Keratinocyte (primary cell): ENCODE results near the gene MRGPRF. TPM values are rescaled to one million over a fixed set of nuclear protein-coding genes. Genes with fewer than 3 reads are reported as not detected.

Source experiments
- DNase-seq: peaks from one replicate; pipeline ENCODE4 v3.0.0-alpha.2; 2011; ENCODE audit warnings: low read depth, missing footprints, low spot score
- FAIRE-seq: peaks from 2 replicates; lab custom pipeline; 2011; peaks lifted over from hg19 to GRCh38; lab: Jason Lieb, UNC
- H2AFZ ChIP-seq: 2 replicates; pipeline ENCODE4 v1.6.0; 2012; ENCODE audit warnings: low read length, control low read depth, inconsistent platforms; ENCODE audit not compliant: control insufficient read depth
- H3K27ac ChIP-seq: 2 replicates; pipeline ENCODE4 v1.5.1; 2011; ENCODE audit warnings: low read length; ENCODE audit not compliant: control insufficient read depth, insufficient read depth
- H3K27me3 ChIP-seq: 3 replicates; pipeline ENCODE4 v1.6.0; 2011; ENCODE audit warnings: low read length; ENCODE audit not compliant: control insufficient read depth, insufficient read depth; ENCODE audit errors: extremely low read depth
- H3K36me3 ChIP-seq, 2 experiments: 2 replicates in 1 of 2; 3 replicates in 1 of 2; pipeline ENCODE4 v1.5.1; 2011; ENCODE audit warnings: low read length in 2 of 2, mild to moderate bottlenecking in 1 of 2; ENCODE audit not compliant: control insufficient read depth in 2 of 2, insufficient read depth in 2 of 2; ENCODE audit errors: extremely low read depth in 1 of 2
- H3K4me1 ChIP-seq: 3 replicates; pipeline ENCODE4 v1.5.1; 2011; ENCODE audit warnings: low read length; ENCODE audit not compliant: control insufficient read depth, insufficient read depth; ENCODE audit errors: extremely low read depth
- H3K4me2 ChIP-seq: 3 replicates; pipeline ENCODE4 v1.6.0; 2011; ENCODE audit warnings: low read depth, low read length; ENCODE audit not compliant: control insufficient read depth, insufficient read depth; ENCODE audit errors: extremely low read depth
- H3K4me3 ChIP-seq, 3 experiments: fragments of 200-600 bp in 1 of 3; sonication (generic) in 1 of 3; 2 replicates in 2 of 3; 3 replicates in 1 of 3; pipeline ENCODE4 v1.5.1; 2011 to 2016; ENCODE audit warnings: low read length in 3 of 3, mild to moderate bottlenecking in 3 of 3, control low read depth in 2 of 3, inconsistent platforms in 1 of 3, low read depth in 1 of 3, mixed read lengths in 1 of 3, mixed run types in 1 of 3, moderate library complexity in 1 of 3; ENCODE audit not compliant: control insufficient read depth in 2 of 3, insufficient read depth in 2 of 3; ENCODE audit errors: extremely low read depth in 1 of 3
- H3K79me2 ChIP-seq: 2 replicates; pipeline ENCODE4 v1.6.0; 2012; ENCODE audit warnings: low read length; ENCODE audit not compliant: control insufficient read depth, insufficient read depth
- H3K9ac ChIP-seq: 3 replicates; pipeline ENCODE4 v1.6.0; 2011; ENCODE audit warnings: low read length; ENCODE audit not compliant: control insufficient read depth, insufficient read depth; ENCODE audit errors: extremely low read depth
- H3K9me1 ChIP-seq: 3 replicates; pipeline ENCODE4 v1.6.0; 2011; ENCODE audit warnings: low read length; ENCODE audit not compliant: control insufficient read depth, insufficient read depth; ENCODE audit errors: extremely low read depth
- H3K9me3 ChIP-seq: 2 replicates; pipeline ENCODE4 v1.5.1; 2012; ENCODE audit warnings: low read depth, low read length; ENCODE audit not compliant: control insufficient read depth
- H4K20me1 ChIP-seq: 3 replicates; pipeline ENCODE4 v1.6.0; 2011; ENCODE audit warnings: low read length; ENCODE audit not compliant: control insufficient read depth, insufficient read depth; ENCODE audit errors: extremely low read depth
- EZH2 ChIP-seq: IDR thresholded peaks from one replicate; pipeline ENCODE4 v1.6.1; 2012; ENCODE audit warnings: inconsistent platforms, mild to moderate bottlenecking, low read length, moderate library complexity
- dilution Hi-C: fragments of 300-500 bp; cut with MboI; formaldehyde crosslinking; loops from one replicate; pipeline ENCODE4 v1.7.0; 2020; ENCODE audit warnings: low sequenced_read_pairs; ENCODE audit not compliant: extremely low pct_ligation_motif_present
- polyA plus RNA-seq, 5 experiments: library from polyadenylated mRNA; depleted of rRNA in 3 of 5; stranded (reverse) in 3 of 5; stranded (forward) in 1 of 5; unstranded in 1 of 5; fragments of >200 nt; gene quantifications; 1 replicate in 1 of 5; 2 replicates in 3 of 5; 3 replicates in 1 of 5; pipeline versions ENCODE4 v1.2.1 to v1.2.3, GENCODE V29; 2011 to 2012; ENCODE audit warnings: missing spikeins in 2 of 5, low read depth in 1 of 5, low replicate concordance in 1 of 5
- TF ChIP-seq, protein P1 (sequence below), 3 experiments: IDR thresholded peaks in 1 of 3; conservative IDR thresholded peaks in 1 of 3; optimal IDR thresholded peaks in 1 of 3; 2 replicates in 2 of 3; 3 replicates in 1 of 3; pipeline versions ENCODE3 to v1.5.1; 2011; ENCODE audit warnings: low read length in 3 of 3, mild to moderate bottlenecking in 3 of 3, moderate library complexity in 2 of 3, control low read depth in 1 of 3, inconsistent platforms in 1 of 3; ENCODE audit not compliant: insufficient read depth in 2 of 3; ENCODE audit errors: extremely low read depth in 1 of 3

The MRGPRF gene
- polyA plus RNA-seq, 1 donor (not counting 4 experiments of a cell fraction or from before 2014, with no cell fraction given), result not detected

DNA sequence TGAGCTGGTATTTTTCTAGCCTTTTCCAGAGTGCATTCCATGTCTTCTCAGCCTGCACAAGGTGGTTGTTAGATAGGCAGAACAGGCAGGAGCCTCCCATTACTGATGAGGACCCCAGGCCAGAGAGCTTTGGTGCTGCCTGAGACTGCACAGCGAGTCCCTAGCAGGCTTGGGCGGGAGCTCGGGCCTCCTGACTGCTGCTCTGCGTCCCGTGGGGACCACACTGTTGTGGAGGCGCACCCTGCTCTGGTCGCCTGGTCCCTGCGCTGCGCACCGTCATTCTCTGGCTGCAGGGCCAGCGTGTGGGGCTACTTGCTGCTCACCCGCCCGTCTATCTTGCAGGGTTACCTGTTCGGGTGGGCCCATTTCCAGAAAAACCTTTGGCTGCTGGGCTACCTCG lies 44.2 kb upstream of the MRGPRF start:
- no peaks in the 10 kb centered on the region for H4K20me1 ChIP-seq
- DNase-seq (no peak), FAIRE-seq (no peak)
- H3K79me2 ChIP-seq, result peaks cover 43% of the 10 kb centered on the region
- H2AFZ ChIP-seq, result no peak overlapping the region
- H3K27ac ChIP-seq, result no peak overlapping the region
- H3K36me3 ChIP-seq, result peaks cover 10 to 38% of the 10 kb centered on the region in 2 experiments
- dilution Hi-C loops, result no loop called here
- no peak overlapping the region for H3K9ac ChIP-seq
- H3K4me1 ChIP-seq, result peaks cover 10% of the 10 kb centered on the region
- H3K4me2 ChIP-seq, result no peak overlapping the region
- TF ChIP-seq, protein P1, sequence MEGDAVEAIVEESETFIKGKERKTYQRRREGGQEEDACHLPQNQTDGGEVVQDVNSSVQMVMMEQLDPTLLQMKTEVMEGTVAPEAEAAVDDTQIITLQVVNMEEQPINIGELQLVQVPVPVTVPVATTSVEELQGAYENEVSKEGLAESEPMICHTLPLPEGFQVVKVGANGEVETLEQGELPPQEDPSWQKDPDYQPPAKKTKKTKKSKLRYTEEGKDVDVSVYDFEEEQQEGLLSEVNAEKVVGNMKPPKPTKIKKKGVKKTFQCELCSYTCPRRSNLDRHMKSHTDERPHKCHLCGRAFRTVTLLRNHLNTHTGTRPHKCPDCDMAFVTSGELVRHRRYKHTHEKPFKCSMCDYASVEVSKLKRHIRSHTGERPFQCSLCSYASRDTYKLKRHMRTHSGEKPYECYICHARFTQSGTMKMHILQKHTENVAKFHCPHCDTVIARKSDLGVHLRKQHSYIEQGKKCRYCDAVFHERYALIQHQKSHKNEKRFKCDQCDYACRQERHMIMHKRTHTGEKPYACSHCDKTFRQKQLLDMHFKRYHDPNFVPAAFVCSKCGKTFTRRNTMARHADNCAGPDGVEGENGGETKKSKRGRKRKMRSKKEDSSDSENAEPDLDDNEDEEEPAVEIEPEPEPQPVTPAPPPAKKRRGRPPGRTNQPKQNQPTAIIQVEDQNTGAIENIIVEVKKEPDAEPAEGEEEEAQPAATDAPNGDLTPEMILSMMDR (optimal IDR thresholded peaks at IDR 0.05 in 1 of 3, IDR thresholded peaks at IDR 0.05 in 1 of 3, conservative IDR thresholded peaks at IDR 0.05 in 1 of 3; ENCODE audit: extremely low read depth in 1 of 3, insufficient read depth in 2 of 3, low read length in 3 of 3), result no peak
- no peak for TF ChIP-seq EZH2
- H3K4me3 ChIP-seq, result no peak overlapping the region
- H3K9me3 ChIP-seq, result no peaks in the 10 kb centered on the region
- no peaks in the 10 kb centered on the region for H3K9me1 ChIP-seq
- no peaks in the 10 kb centered on the region for H3K27me3 ChIP-seq

DNA sequence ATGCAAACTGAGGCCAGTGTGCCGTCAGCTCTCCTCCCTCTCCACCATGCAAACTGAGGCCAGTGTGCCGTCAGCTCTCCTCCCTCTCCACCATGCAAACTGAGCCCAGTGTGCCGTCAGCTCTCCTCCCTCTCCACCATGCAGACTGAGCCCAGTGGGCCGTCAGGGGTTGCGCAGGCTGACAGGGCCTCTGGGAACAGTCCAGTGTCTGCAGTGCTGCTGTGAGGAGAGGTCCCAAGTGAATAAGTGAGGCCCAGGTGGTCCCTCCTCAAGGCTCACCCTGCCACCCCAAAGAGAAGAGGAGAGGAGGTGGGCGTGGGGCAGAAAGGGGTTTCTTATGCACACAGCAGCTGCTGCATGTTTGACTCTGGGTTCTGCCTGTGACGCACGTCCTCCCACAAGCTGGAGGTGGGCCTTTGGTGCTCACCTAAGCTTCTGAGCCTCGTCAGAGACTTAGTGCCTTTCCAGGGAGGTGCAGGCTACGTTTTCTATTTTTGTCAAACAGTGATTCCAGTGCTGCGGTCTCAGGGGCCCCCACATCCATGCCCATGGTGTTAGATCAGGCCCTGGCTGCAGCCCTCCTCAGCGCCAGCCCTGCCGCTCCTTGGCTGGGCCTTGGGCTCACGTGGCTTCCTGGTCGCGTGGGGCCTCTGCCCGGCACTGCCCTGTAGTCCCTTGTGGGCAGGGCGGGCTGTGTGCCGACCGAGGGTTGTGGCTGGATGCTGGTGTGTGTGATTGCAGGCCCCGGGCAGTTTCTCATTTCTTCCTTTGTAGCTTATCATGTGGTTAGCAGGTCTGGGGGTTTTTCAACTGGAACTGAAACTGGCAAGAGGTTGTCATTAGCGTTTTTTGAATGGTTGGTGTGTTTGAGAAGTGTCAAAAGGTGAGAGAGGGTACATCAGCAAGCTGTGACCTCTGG lies 42.8 kb upstream of the MRGPRF start:
- Histone ChIP-seq H2AFZ (no peak overlapping the region), H3K9me1 (no peaks in the 10 kb centered on the region), H3K9me3 (no peaks in the 10 kb centered on the region), H3K36me3 (peaks cover 10 to 34% of the 10 kb centered on the region in 2 experiments), H3K27me3 (no peaks in the 10 kb centered on the region), H4K20me1 (no peaks in the 10 kb centered on the region), H3K4me3 (no peak overlapping the region), H3K79me2 (peaks cover 57% of the 10 kb centered on the region), H3K4me2 (no peak overlapping the region), H3K4me1 (peaks cover 15% of the 10 kb centered on the region), H3K9ac (no peak overlapping the region), H3K27ac (no peak overlapping the region)
- no peak for FAIRE-seq
- TF ChIP-seq EZH2, result no peak
- TF ChIP-seq, protein P1 (optimal IDR thresholded peaks at IDR 0.05 in 1 of 3, IDR thresholded peaks at IDR 0.05 in 1 of 3, conservative IDR thresholded peaks at IDR 0.05 in 1 of 3; ENCODE audit: extremely low read depth in 1 of 3, insufficient read depth in 2 of 3, low read length in 3 of 3), result no peak
- dilution Hi-C loops, result no loop called here
- no peak for DNase-seq
